CD4-positive, alpha-beta memory T cell (primary cell): ENCODE measurements around the gene RPL21. TPM values are rescaled to one million over a fixed set of nuclear protein-coding genes. Genes with fewer than 3 reads are reported as not detected.
"Not testable (repeated sequence)": the region's sequence is repeated elsewhere in the genome, so short reads cannot be mapped to it uniquely, and the experiment has no call there.

Experiments
- CTCF ChIA-PET: fragments of 350-600 bp; sonication (Branson Sonifier 250); formaldehyde crosslinking; loops from one replicate; lab custom pipeline; 2021; ENCODE audit warnings: inconsistent platforms; ENCODE audit not compliant: partially characterized antibody; lab: Charles Lee
- POLR2A ChIA-PET: fragments of 350-600 bp; sonication (Branson Sonifier 250); formaldehyde crosslinking; loops from one replicate; lab custom pipeline; 2021; ENCODE audit not compliant: partially characterized antibody; lab: Charles Lee
- DNase-seq, 5 donors: peaks; one replicate each; pipeline versions ENCODE4 v3.0.0 to v3.0.0-alpha.2; 2020 to 2022; ENCODE audit warnings: mixed read lengths in 1 of 5
- H3K27ac ChIP-seq: one replicate; pipeline ENCODE4 v1.7.0; 2013; ENCODE audit warnings: low read depth, low read length
- H3K27me3 ChIP-seq: 2 replicates; pipeline ENCODE4 v1.7.0; 2013; ENCODE audit warnings: mild to moderate bottlenecking, low read length, moderate library complexity; ENCODE audit not compliant: insufficient read depth
- H3K36me3 ChIP-seq: 2 replicates; pipeline ENCODE4 v1.7.0; 2013; ENCODE audit warnings: mild to moderate bottlenecking, low read length, moderate library complexity; ENCODE audit not compliant: insufficient read depth
- H3K4me1 ChIP-seq: 2 replicates; pipeline ENCODE4 v1.7.0; 2013; ENCODE audit warnings: mild to moderate bottlenecking, low read length, moderate library complexity; ENCODE audit not compliant: insufficient read depth
- H3K4me3 ChIP-seq, 2 donors: one replicate each; pipeline ENCODE4 v1.7.0; 2013; ENCODE audit warnings: low read length in 2 of 2, mild to moderate bottlenecking in 1 of 2
- H3K9me3 ChIP-seq, 2 donors: one replicate each; pipeline ENCODE4 v1.7.0; 2013; ENCODE audit warnings: low read length in 2 of 2, control low read depth in 1 of 2; ENCODE audit not compliant: control insufficient read depth in 1 of 2
- H3K27ac Mint-ChIP-seq, 7 donors: one replicate each; pipeline ENCODE4 v1.8.0; 2020 to 2021; ENCODE audit warnings: mixed read lengths in 7 of 7, mild to moderate bottlenecking in 6 of 7, inconsistent platforms in 3 of 7, moderate library complexity in 3 of 7
- H3K27me3 Mint-ChIP-seq, 2 donors: one replicate each; pipeline ENCODE4 v1.8.0; 2020 to 2021; ENCODE audit warnings: mixed read lengths in 2 of 2
- H3K36me3 Mint-ChIP-seq, 2 donors: one replicate each; pipeline ENCODE4 v1.8.0; 2020 to 2021; ENCODE audit warnings: mixed read lengths in 2 of 2, inconsistent platforms in 1 of 2, mild to moderate bottlenecking in 1 of 2
- H3K4me1 Mint-ChIP-seq, 4 donors: one replicate each; pipeline ENCODE4 v1.8.0; 2020 to 2021; ENCODE audit warnings: mixed read lengths in 4 of 4, mild to moderate bottlenecking in 1 of 4
- H3K4me3 Mint-ChIP-seq, 8 donors: one replicate each; pipeline ENCODE4 v1.8.0; 2020 to 2021; ENCODE audit warnings: mixed read lengths in 8 of 8, mild to moderate bottlenecking in 7 of 8, moderate library complexity in 6 of 8, inconsistent platforms in 3 of 8
- H3K9me3 Mint-ChIP-seq, 8 donors: one replicate each; pipeline ENCODE4 v1.8.0; 2020 to 2021; ENCODE audit warnings: mixed read lengths in 8 of 8, mild to moderate bottlenecking in 5 of 8, inconsistent platforms in 3 of 8, moderate library complexity in 1 of 8
- intact Hi-C: fragments of 100-400 bp; cut with micrococcal nuclease; formaldehyde crosslinking; loops from one replicate; pipeline ENCODE4 v1.15.1; 2023
- polyA plus RNA-seq, 2 donors: library from polyadenylated mRNA; unstranded; fragments of 300-500 nt; fragmentation: Illumina TruSeq; gene quantifications; one replicate each; pipeline ENCODE4 v1.2.3, GENCODE V29; 2021
- total RNA-seq, 2 experiments: library from RNA; stranded (reverse); gene quantifications; one replicate each; pipeline ENCODE4 v1.2.3, GENCODE V29; 2021

RPL21 gene
- total and polyA plus RNA-seq, 4 experiments from 2014 or later: 2,008 to 7,509 (median 4,196) TPM

- peak in 3 of 5 donors; percentile 13 to 24 (median 22) for DNase-seq
- H3K36me3 ChIP-seq: no peaks in the 10 kb centered on the region
- H3K27me3 Mint-ChIP-seq: peaks cover 0 to 5% of the 10 kb centered on the region in 2 donors
- no peak overlapping the region for H3K4me3 ChIP-seq
- peak overlapping the region; percentile 56 to 94 (median 86) for H3K27ac Mint-ChIP-seq
- peaks cover 19 to 27% (median 23%) of the 10 kb centered on the region in 4 donors for H3K4me1 Mint-ChIP-seq
- peak overlapping the region in 7 of 8 donors; percentile 3 to 76 (median 65) for H3K4me3 Mint-ChIP-seq
- no peaks in the 10 kb centered on the region for H3K9me3 Mint-ChIP-seq
- H3K9me3 ChIP-seq: no peaks in the 10 kb centered on the region
- no peaks in the 10 kb centered on the region for H3K36me3 Mint-ChIP-seq
- peaks cover 30% of the 10 kb centered on the region for H3K4me1 ChIP-seq
- ChIA-PET CTCF (interaction anchor here (0.9 to 3.0 kb wide), 2 partner anchors 22 to 48 kb away, joined by 3 to 18 read pairs; partner anchors contain the start of gene RASL11A), POLR2A (interaction anchor here (1.1 to 1.5 kb wide), 2 partner anchors 26 to 34 kb away, joined by 3 read pairs; no protein-coding TSS in a partner anchor)
- intact Hi-C loops: loop anchor here (5.0 kb wide), 1 partner anchor 44 kb away; no protein-coding TSS in a partner anchor
- H3K27ac ChIP-seq: peak overlapping the region; percentile 1
- no peaks in the 10 kb centered on the region for H3K27me3 ChIP-seq
Measured at GRCh38 chr13:27293076-27293691, 41.8 kb downstream of the RPL21 start.

- H3K4me1 ChIP-seq: peaks cover 30% of the 10 kb centered on the region
- peak overlapping the region; percentile 1 for H3K27ac ChIP-seq
- H3K9me3 Mint-ChIP-seq: no peaks in the 10 kb centered on the region
- H3K27ac Mint-ChIP-seq: peak overlapping the region; percentile 56 to 94 (median 86)
- H3K9me3 ChIP-seq: no peaks in the 10 kb centered on the region
- H3K4me1 Mint-ChIP-seq: peaks cover 19 to 27% (median 23%) of the 10 kb centered on the region in 4 donors
- H3K36me3 ChIP-seq: no peaks in the 10 kb centered on the region
- no peak overlapping the region for H3K4me3 ChIP-seq
- POLR2A ChIA-PET: interaction anchor here (1.0 to 1.5 kb wide), 3 partner anchors 24 to 43 kb away, joined by 3 to 4 read pairs (median 3); partner anchors contain the start of genes RASL11A and RPL21
- intact Hi-C loops: loop anchor here (5.0 kb wide), 1 partner anchor 43 kb away; no protein-coding TSS in a partner anchor
- peak overlapping the region in 7 of 8 donors; percentile 3 to 76 (median 65) for H3K4me3 Mint-ChIP-seq
- H3K36me3 Mint-ChIP-seq: no peaks in the 10 kb centered on the region
- H3K27me3 ChIP-seq: no peaks in the 10 kb centered on the region
- peaks cover 0 to 5% of the 10 kb centered on the region in 2 donors for H3K27me3 Mint-ChIP-seq
- DNase-seq: peak in 4 of 5 donors; percentile 4 to 26 (median 20)
- CTCF ChIA-PET: interaction anchor here (0.8 to 3.0 kb wide), 2 partner anchors 12 to 22 kb away, joined by 3 to 18 read pairs; partner anchors contain the start of gene RASL11A
Measured at GRCh38 chr13:27293873-27294515, 42.6 kb downstream of the RPL21 start.

GRCh38 chr13:27295096-27295495 lies 43.7 kb downstream of the RPL21 start:
- no peak for DNase-seq
- H3K4me3 ChIP-seq: no peak overlapping the region
- H3K36me3 ChIP-seq: no peaks in the 10 kb centered on the region
- Mint-ChIP-seq H3K36me3 (no peaks in the 10 kb centered on the region), H3K4me1 (peaks cover 19 to 27% (median 23%) of the 10 kb centered on the region in 4 donors), H3K9me3 (no peaks in the 10 kb centered on the region), H3K27me3 (peaks cover 0 to 5% of the 10 kb centered on the region in 2 donors), H3K27ac (peak overlapping the region in 3 of 7 donors; percentile 33 to 81 (median 60)), H3K4me3 (no peak overlapping the region)
- peaks cover 30% of the 10 kb centered on the region for H3K4me1 ChIP-seq
- intact Hi-C loops: no loop called here
- H3K27ac ChIP-seq: no peak overlapping the region
- POLR2A ChIA-PET: no interaction called here
- H3K9me3 ChIP-seq: no peaks in the 10 kb centered on the region
- no peaks in the 10 kb centered on the region for H3K27me3 ChIP-seq
- CTCF ChIA-PET: no interaction called here

- no peak overlapping the region for H3K4me3 Mint-ChIP-seq
- no peaks in the 10 kb centered on the region for H3K27me3 ChIP-seq
- no peaks in the 10 kb centered on the region for H3K9me3 Mint-ChIP-seq
- DNase-seq: no peak
- H3K36me3 Mint-ChIP-seq: no peaks in the 10 kb centered on the region
- H3K27ac Mint-ChIP-seq: no peak overlapping the region
- H3K36me3 ChIP-seq: no peaks in the 10 kb centered on the region
- H3K4me3 ChIP-seq: no peak overlapping the region
- CTCF ChIA-PET: no interaction called here
- POLR2A ChIA-PET: no interaction called here
- peaks cover 0 to 9% of the 10 kb centered on the region in 2 donors for H3K27me3 Mint-ChIP-seq
- intact Hi-C loops: no loop called here
- no peak overlapping the region for H3K27ac ChIP-seq
- H3K9me3 ChIP-seq: no peaks in the 10 kb centered on the region
- peaks cover 19 to 27% (median 23%) of the 10 kb centered on the region in 4 donors for H3K4me1 Mint-ChIP-seq
- peaks cover 30% of the 10 kb centered on the region for H3K4me1 ChIP-seq
Measured at GRCh38 chr13:27295660-27296059, 44.3 kb downstream of the RPL21 start.

- ChIA-PET CTCF (no interaction called here), POLR2A (no interaction called here)
- no peaks in the 10 kb centered on the region for H3K9me3 Mint-ChIP-seq
- H3K4me1 Mint-ChIP-seq: peaks cover 19 to 27% (median 23%) of the 10 kb centered on the region in 4 donors
- Histone ChIP-seq H3K27ac (no peak overlapping the region), H3K4me1 (peaks cover 30% of the 10 kb centered on the region), H3K27me3 (no peaks in the 10 kb centered on the region), H3K36me3 (no peaks in the 10 kb centered on the region), H3K4me3 (no peak overlapping the region), H3K9me3 (no peaks in the 10 kb centered on the region)
- no peaks in the 10 kb centered on the region for H3K36me3 Mint-ChIP-seq
- H3K27ac Mint-ChIP-seq: peak overlapping the region in 1 of 7 donors; percentile 35
- intact Hi-C loops: no loop called here
- H3K4me3 Mint-ChIP-seq: no peak overlapping the region
- no peak for DNase-seq
- peaks cover 0 to 9% of the 10 kb centered on the region in 2 donors for H3K27me3 Mint-ChIP-seq
Measured at GRCh38 chr13:27296496-27296895, 45.1 kb downstream of the RPL21 start.

GRCh38 chr13:27298849-27299248 lies 47.5 kb downstream of the RPL21 start:
- H3K27ac ChIP-seq: no peak overlapping the region
- ChIA-PET CTCF (no interaction called here), POLR2A (no interaction called here)
- H3K36me3 ChIP-seq: no peaks in the 10 kb centered on the region
- no peaks in the 10 kb centered on the region for H3K27me3 ChIP-seq
- Mint-ChIP-seq H3K4me3 (no peak overlapping the region), H3K9me3 (peaks cover 0 to 8% (median under 1%) of the 10 kb centered on the region in 8 donors), H3K27ac (no peak overlapping the region), H3K27me3 (peaks cover 0 to 9% of the 10 kb centered on the region in 2 donors), H3K36me3 (no peaks in the 10 kb centered on the region), H3K4me1 (peaks cover 7 to 24% (median 16%) of the 10 kb centered on the region in 4 donors)
- H3K9me3 ChIP-seq: no peaks in the 10 kb centered on the region
- no peak overlapping the region for H3K4me3 ChIP-seq
- no peak for DNase-seq
- peaks cover 14% of the 10 kb centered on the region for H3K4me1 ChIP-seq
- intact Hi-C loops: no loop called here

GRCh38 chr13:27300406-27300805 lies 49.0 kb downstream of the RPL21 start:
- H3K36me3 Mint-ChIP-seq, H3K27me3 Mint-ChIP-seq, H3K4me3 ChIP-seq, H3K27ac Mint-ChIP-seq, H3K9me3 Mint-ChIP-seq, H3K36me3 ChIP-seq, DNase-seq, H3K4me1 Mint-ChIP-seq, H3K27me3 ChIP-seq, H3K4me3 Mint-ChIP-seq, H3K9me3 ChIP-seq, H3K4me1 ChIP-seq, POLR2A ChIA-PET, intact Hi-C loops, H3K27ac ChIP-seq: not testable (repeated sequence)
- CTCF ChIA-PET: interaction anchor here (2.7 kb wide), 1 partner anchor 28 kb away, joined by 7 read pairs; no protein-coding TSS in a partner anchor
